Endothelial cell of umbilical vein (primary cell): ENCODE data around the gene MAT2A. TPM values are rescaled to one million over a fixed set of nuclear protein-coding genes. Genes with fewer than 3 reads are reported as not detected.
A peak's percentile ranks its signal among the peaks of the same experiment; 100 is the strongest.

Experiments used
- BruUV-seq: library from RNA; stranded (reverse); fragments of 400-500 nt; replicated peaks from 2 replicates; lab custom pipeline; 2021; lab: Mats Ljungman, UMichigan
- CTCF ChIA-PET: fragments of 300-600, 350-600 bp; sonication (Branson Sonifier 250); formaldehyde crosslinking; loops from one replicate; lab custom pipeline; 2021; ENCODE audit warnings: antibody characterized with exemption, inconsistent platforms; lab: Charles Lee
- POLR2A ChIA-PET: fragments of 300-600, 350-600 bp; sonication (Branson Sonifier 250); formaldehyde crosslinking; loops from one replicate; lab custom pipeline; 2021; ENCODE audit warnings: antibody characterized with exemption, inconsistent platforms; lab: Charles Lee
- DNase-seq: peaks from one replicate; pipeline ENCODE4 v3.0.0-alpha.2; 2011; ENCODE audit warnings: low read depth, low spot score
- FAIRE-seq: peaks from 2 replicates; lab custom pipeline; 2011; peaks lifted over from hg19 to GRCh38; lab: Jason Lieb, UNC
- H2AFZ ChIP-seq: 2 replicates; pipeline ENCODE4 v1.6.0; 2012; ENCODE audit warnings: low read depth, low read length, control low read depth, inconsistent platforms
- H3K27ac ChIP-seq: 2 replicates; pipeline ENCODE4 v1.5.1; 2011; ENCODE audit warnings: low read depth, mild to moderate bottlenecking, control low read depth, low read length, moderate library complexity; ENCODE audit not compliant: insufficient read depth
- H3K27me3 ChIP-seq, 2 experiments: 2 replicates each; pipeline versions ENCODE4 v1.6.0 to v1.6.1; 2011; ENCODE audit warnings: low read length in 2 of 2, mixed read lengths in 1 of 2; ENCODE audit not compliant: control insufficient read depth in 2 of 2, insufficient read depth in 2 of 2
- H3K36me3 ChIP-seq, 2 experiments: 2 replicates in 1 of 2; 3 replicates in 1 of 2; pipeline ENCODE4 v1.5.1; 2011; ENCODE audit warnings: low read length in 2 of 2, mild to moderate bottlenecking in 1 of 2, moderate library complexity in 1 of 2; ENCODE audit not compliant: control insufficient read depth in 2 of 2, insufficient read depth in 2 of 2; ENCODE audit errors: extremely low read depth in 1 of 2
- H3K4me1 ChIP-seq: 3 replicates; pipeline ENCODE4 v1.5.1; 2011; ENCODE audit warnings: mild to moderate bottlenecking, low read length; ENCODE audit not compliant: control insufficient read depth, insufficient read depth; ENCODE audit errors: extremely low read depth
- H3K4me2 ChIP-seq: 2 replicates; pipeline ENCODE4 v1.6.1; 2011; ENCODE audit warnings: low read length, control low read depth, mixed read lengths; ENCODE audit not compliant: insufficient read depth
- H3K4me3 ChIP-seq, 3 experiments: fragments of 200-600 bp in 1 of 3; sonication (generic), shearing (Covaris generic) in 1 of 3; replicated peaks in 1 of 3; 2 replicates each; pipeline ENCODE4 v1.5.1; 2011 to 2016; ENCODE audit warnings: control low read depth in 3 of 3, low read length in 3 of 3, mild to moderate bottlenecking in 2 of 3, inconsistent platforms in 1 of 3, low read depth in 1 of 3, moderate library complexity in 1 of 3; ENCODE audit not compliant: insufficient read depth in 1 of 3
- H3K79me2 ChIP-seq: 2 replicates; pipeline ENCODE4 v1.6.0; 2012; ENCODE audit warnings: low read length, inconsistent platforms; ENCODE audit not compliant: control insufficient read depth, insufficient read depth
- H3K9ac ChIP-seq: replicated peaks from 2 replicates; pipeline ENCODE3; 2011; ENCODE audit warnings: low read length, control low read depth; ENCODE audit not compliant: insufficient read depth; ENCODE audit errors: extremely low read depth
- H3K9me1 ChIP-seq: replicated peaks from 3 replicates; pipeline ENCODE4 v1.6.0; 2011; ENCODE audit warnings: mild to moderate bottlenecking, low read length; ENCODE audit not compliant: control insufficient read depth, insufficient read depth; ENCODE audit errors: extremely low read depth
- H3K9me3 ChIP-seq: replicated peaks from 2 replicates; pipeline ENCODE4 v1.5.1; 2012; ENCODE audit warnings: low read length, inconsistent platforms; ENCODE audit not compliant: control insufficient read depth, insufficient read depth
- H4K20me1 ChIP-seq: replicated peaks from 2 replicates; pipeline ENCODE3; 2011; ENCODE audit warnings: mild to moderate bottlenecking, low read length; ENCODE audit not compliant: control insufficient read depth, insufficient read depth; ENCODE audit errors: extremely low read depth
- CTCF ChIP-seq, 2 donors: IDR thresholded peaks; 1 replicate in 1 of 2; 2 replicates in 1 of 2; pipeline ENCODE4 v1.5.1; 2011; ENCODE audit warnings: low read length in 2 of 2, mild to moderate bottlenecking in 2 of 2, moderate library complexity in 2 of 2, control low read depth in 1 of 2, inconsistent platforms in 1 of 2, low read depth in 1 of 2; ENCODE audit not compliant: insufficient read depth in 1 of 2; ENCODE audit errors: extremely low read depth in 1 of 2
- EZH2 ChIP-seq: IDR thresholded peaks from 2 replicates; pipeline ENCODE4 v1.6.1; 2012; ENCODE audit warnings: borderline replicate concordance, low read depth, mild to moderate bottlenecking, moderate library complexity, low read length, inconsistent platforms; ENCODE audit not compliant: severe bottlenecking
- FOS ChIP-seq: IDR thresholded peaks from 2 replicates; pipeline ENCODE4 v1.6.1; 2011; ENCODE audit warnings: mild to moderate bottlenecking, low read length, moderate library complexity, borderline replicate concordance; ENCODE audit not compliant: insufficient read depth
- GATA2 ChIP-seq: IDR thresholded peaks from 2 replicates; pipeline ENCODE4 v1.7.0; 2011; ENCODE audit warnings: low read depth, mild to moderate bottlenecking, moderate library complexity, mixed read lengths, low read length; ENCODE audit not compliant: insufficient read length, insufficient read depth
- JUN ChIP-seq: IDR thresholded peaks from 2 replicates; pipeline ENCODE4 v1.6.1; 2011; ENCODE audit warnings: borderline replicate concordance, low read depth; ENCODE audit not compliant: insufficient read length, insufficient read depth
- MYC ChIP-seq: IDR thresholded peaks from one replicate; pipeline ENCODE4 v1.6.1; 2011; ENCODE audit warnings: mild to moderate bottlenecking, low read depth, low read length
- POLR2A ChIP-seq: IDR thresholded peaks from 2 replicates; pipeline ENCODE4 v1.6.1; 2012; ENCODE audit warnings: low read depth, mild to moderate bottlenecking, control low read depth, low read length
- POLR2AphosphoS5 ChIP-seq: IDR thresholded peaks from 2 replicates; pipeline ENCODE4 v1.6.1; 2012; ENCODE audit warnings: low read depth, mild to moderate bottlenecking, control low read depth, low read length, moderate library complexity; ENCODE audit not compliant: insufficient read depth
- dilution Hi-C: fragments of 300-500 bp; cut with MboI; formaldehyde crosslinking; loops from one replicate; pipeline ENCODE4 v1.15.0; 2019; ENCODE audit warnings: low sequenced_read_pairs; ENCODE audit not compliant: extremely low pct_ligation_motif_present
- intact Hi-C: fragments of 100-400 bp; cut with micrococcal nuclease; formaldehyde crosslinking; loops from one replicate; pipeline ENCODE4 v1.10.0; 2022
- polyA plus RNA-seq, 4 experiments: library from polyadenylated mRNA; depleted of rRNA in 3 of 4; stranded (reverse) in 3 of 4; unstranded in 1 of 4; fragments of >200 nt; gene quantifications; 2 replicates each; pipeline versions ENCODE4 v1.2.1 to v1.2.3, GENCODE V29; 2011 to 2012; ENCODE audit warnings: missing spikeins in 1 of 4
- total RNA-seq: library from RNA; stranded (reverse); gene quantifications from 2 replicates; pipeline ENCODE4 v1.2.3, GENCODE V29; 2021
- TF ChIP-seq, protein P1 (sequence below): IDR thresholded peaks from 2 replicates; pipeline ENCODE4 v1.6.1; 2011; ENCODE audit not compliant: insufficient read depth, insufficient read length

MAT2A gene
- total and polyA plus RNA-seq, 2 donors (not counting 3 experiments of a cell fraction or from before 2014, with no cell fraction given), result 172 to 257 TPM

DNA sequence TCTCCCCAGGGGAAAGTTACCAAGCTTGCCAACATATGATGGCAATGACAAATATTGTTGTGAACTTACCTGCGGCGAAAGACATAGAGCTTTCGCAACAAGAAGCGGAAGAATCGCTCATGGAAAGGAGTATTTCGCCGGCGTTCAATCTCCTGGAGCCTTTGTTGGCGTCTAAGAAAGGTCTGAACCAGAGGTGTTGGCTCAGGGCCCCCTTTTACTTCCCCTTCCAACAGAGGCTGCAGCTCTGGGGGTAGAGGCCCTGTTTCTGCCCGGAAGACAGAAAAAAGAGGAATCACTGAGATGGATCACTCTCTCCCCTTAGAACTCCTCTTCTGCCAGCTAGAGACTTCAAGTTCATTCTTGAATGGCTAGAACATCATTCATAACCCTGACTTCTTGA lies 11.5 kb downstream of the MAT2A start:
- Histone ChIP-seq H3K79me2 (no peaks in the 10 kb centered on the region), H3K4me2 (no peak overlapping the region), H3K9me1 (no peaks in the 10 kb centered on the region), H4K20me1 (no peaks in the 10 kb centered on the region), H3K4me1 (peaks cover 17% of the 10 kb centered on the region), H2AFZ (no peak overlapping the region), H3K9ac (no peak overlapping the region), H3K4me3 (no peak overlapping the region), H3K27ac (peak overlapping the region; percentile 56), H3K27me3 (no peaks in the 10 kb centered on the region), H3K36me3 (peaks cover 12 to 39% of the 10 kb centered on the region in 2 experiments), H3K9me3 (no peaks in the 10 kb centered on the region)
- no peak for TF ChIP-seq MYC
- TF ChIP-seq, protein P1, sequence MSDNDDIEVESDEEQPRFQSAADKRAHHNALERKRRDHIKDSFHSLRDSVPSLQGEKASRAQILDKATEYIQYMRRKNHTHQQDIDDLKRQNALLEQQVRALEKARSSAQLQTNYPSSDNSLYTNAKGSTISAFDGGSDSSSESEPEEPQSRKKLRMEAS, result no peak
- TF ChIP-seq EZH2, result no peak
- TF ChIP-seq POLR2A, result no peak
- TF ChIP-seq CTCF (IDR thresholded peaks at IDR 0.05; ENCODE audit: extremely low read depth in 1 of 2, insufficient read depth in 1 of 2, low read depth in 1 of 2, low read length in 2 of 2), result no peak
- TF ChIP-seq GATA2, result no peak
- TF ChIP-seq POLR2AphosphoS5, result no peak
- TF ChIP-seq FOS, result no peak
- no peak for TF ChIP-seq JUN
- FAIRE-seq, result no peak
- DNase-seq, result no peak
- intact Hi-C loops, result loop anchor here (5.0 kb wide), 1 partner anchor 198 kb away; the partner anchor contains the start of genes ELMOD3 and RETSAT
- ChIA-PET POLR2A (interaction anchor here (0.9 to 6.3 kb wide), 3 partner anchors 11 to 131 kb away, joined by 3 to 73 read pairs (median 13); partner anchors contain the start of genes MAT2A and SH2D6), CTCF (interaction anchor here (0.7 to 6.8 kb wide), 18 partner anchors 10 to 483 kb away, joined by 3 to 236 read pairs (median 4); partner anchors contain the start of genes ELMOD3, MAT2A, RETSAT and RNF181)
- BruUV-seq, result no TSS peak
- dilution Hi-C loops, result no loop called here
